ENCODE results near the gene CD3E. TPM values are rescaled to one million over a fixed set of nuclear protein-coding genes. Genes with fewer than 3 reads are reported as not detected.

Gene CD3E
- total RNA-seq, 1 experiment from 2014 or later: not detected

DNA sequence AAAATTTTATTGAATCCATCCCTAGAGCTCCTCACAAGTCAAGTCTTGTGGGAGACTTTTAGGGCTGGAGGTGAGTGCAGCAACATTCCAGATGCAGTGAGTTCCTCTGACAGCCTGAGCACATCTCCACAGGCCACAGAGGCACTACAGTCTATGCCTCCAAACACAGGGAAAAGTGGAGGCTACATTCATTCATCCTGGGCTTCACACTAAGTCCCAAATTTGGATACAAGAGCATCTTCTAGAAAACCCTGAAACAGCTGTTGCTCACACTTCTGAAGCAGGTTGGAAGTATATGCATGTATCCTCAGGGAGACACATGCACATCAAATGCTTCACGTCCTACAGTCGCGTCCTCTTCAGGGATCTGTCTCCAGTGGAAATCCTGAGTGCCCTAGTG lies 36.7 kb downstream of the CD3E start:
- H3K9me3 Mint-ChIP-seq (ENCODE audit: low read depth, unreplicated experiment): peaks cover 3% of the 10 kb centered on the region
- intact Hi-C loops (cut with micrococcal nuclease; ENCODE audit: unreplicated experiment): no loop called here
- CTCF ChIA-PET: no interaction called here
- no peak for DNase-seq
- no peaks in the 10 kb centered on the region for H3K36me3 Mint-ChIP-seq (ENCODE audit: insufficient read depth, unreplicated experiment)
- no peak overlapping the region for H3K4me3 Mint-ChIP-seq (ENCODE audit: low read depth, unreplicated experiment)
- H3K27me3 Mint-ChIP-seq (ENCODE audit: unreplicated experiment): peaks cover 54% of the 10 kb centered on the region
- TF ChIP-seq, protein P1, sequence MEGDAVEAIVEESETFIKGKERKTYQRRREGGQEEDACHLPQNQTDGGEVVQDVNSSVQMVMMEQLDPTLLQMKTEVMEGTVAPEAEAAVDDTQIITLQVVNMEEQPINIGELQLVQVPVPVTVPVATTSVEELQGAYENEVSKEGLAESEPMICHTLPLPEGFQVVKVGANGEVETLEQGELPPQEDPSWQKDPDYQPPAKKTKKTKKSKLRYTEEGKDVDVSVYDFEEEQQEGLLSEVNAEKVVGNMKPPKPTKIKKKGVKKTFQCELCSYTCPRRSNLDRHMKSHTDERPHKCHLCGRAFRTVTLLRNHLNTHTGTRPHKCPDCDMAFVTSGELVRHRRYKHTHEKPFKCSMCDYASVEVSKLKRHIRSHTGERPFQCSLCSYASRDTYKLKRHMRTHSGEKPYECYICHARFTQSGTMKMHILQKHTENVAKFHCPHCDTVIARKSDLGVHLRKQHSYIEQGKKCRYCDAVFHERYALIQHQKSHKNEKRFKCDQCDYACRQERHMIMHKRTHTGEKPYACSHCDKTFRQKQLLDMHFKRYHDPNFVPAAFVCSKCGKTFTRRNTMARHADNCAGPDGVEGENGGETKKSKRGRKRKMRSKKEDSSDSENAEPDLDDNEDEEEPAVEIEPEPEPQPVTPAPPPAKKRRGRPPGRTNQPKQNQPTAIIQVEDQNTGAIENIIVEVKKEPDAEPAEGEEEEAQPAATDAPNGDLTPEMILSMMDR (IDR thresholded peaks at IDR 0.05; ENCODE audit: unreplicated experiment): no peak
- H3K27ac Mint-ChIP-seq (ENCODE audit: unreplicated experiment): no peak overlapping the region
- H3K4me1 Mint-ChIP-seq (ENCODE audit: low read depth, unreplicated experiment): peaks cover 5% of the 10 kb centered on the region
- BruUV-seq (replicated peaks): no TSS peak

DNA sequence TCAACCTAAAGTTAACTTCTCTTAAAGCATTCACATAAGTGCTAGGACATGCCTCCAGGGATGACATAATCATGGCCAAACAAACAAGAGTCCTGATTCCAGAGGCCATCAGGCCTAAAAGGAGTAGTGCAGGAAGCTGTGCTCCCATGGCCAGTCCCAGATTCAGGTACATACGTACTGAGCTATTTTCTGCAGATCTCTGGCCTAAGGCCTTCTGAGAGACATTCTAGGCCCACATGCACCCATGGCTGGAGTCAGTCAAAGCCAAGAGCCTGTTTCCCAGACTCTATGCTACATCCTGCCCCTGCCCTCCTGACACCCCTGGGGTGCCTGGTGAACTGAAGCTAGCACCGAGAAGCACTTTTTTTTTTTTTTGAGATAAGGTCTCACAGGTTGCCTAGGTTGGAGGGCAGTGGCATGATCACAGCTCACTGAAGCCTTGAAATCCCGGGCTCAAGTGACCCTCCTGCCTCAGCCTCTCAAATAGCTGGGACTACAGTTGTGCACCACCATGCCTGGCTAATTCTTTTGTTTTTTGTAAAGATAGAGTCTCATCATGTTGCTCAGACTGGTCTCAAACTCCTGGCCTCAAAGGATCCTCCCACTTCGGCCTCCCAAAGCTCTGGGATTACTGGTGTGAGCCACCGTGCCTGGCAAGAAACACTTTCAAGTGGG lies 37.4 kb downstream of the CD3E start:
- H3K36me3 Mint-ChIP-seq (ENCODE audit: insufficient read depth, unreplicated experiment): no peaks in the 10 kb centered on the region
- TF ChIP-seq, protein P1 (IDR thresholded peaks at IDR 0.05; ENCODE audit: unreplicated experiment): no peak
- no peak overlapping the region for H3K4me3 Mint-ChIP-seq (ENCODE audit: low read depth, unreplicated experiment)
- H3K27ac Mint-ChIP-seq (ENCODE audit: unreplicated experiment): no peak overlapping the region
- H3K4me1 Mint-ChIP-seq (ENCODE audit: low read depth, unreplicated experiment): peaks cover 5% of the 10 kb centered on the region
- intact Hi-C loops (cut with micrococcal nuclease; ENCODE audit: unreplicated experiment): no loop called here
- CTCF ChIA-PET: no interaction called here
- H3K9me3 Mint-ChIP-seq (ENCODE audit: low read depth, unreplicated experiment): peaks cover 3% of the 10 kb centered on the region
- no TSS peak for BruUV-seq (replicated peaks)
- H3K27me3 Mint-ChIP-seq (ENCODE audit: unreplicated experiment): peaks cover 61% of the 10 kb centered on the region
- no peak for DNase-seq

DNA sequence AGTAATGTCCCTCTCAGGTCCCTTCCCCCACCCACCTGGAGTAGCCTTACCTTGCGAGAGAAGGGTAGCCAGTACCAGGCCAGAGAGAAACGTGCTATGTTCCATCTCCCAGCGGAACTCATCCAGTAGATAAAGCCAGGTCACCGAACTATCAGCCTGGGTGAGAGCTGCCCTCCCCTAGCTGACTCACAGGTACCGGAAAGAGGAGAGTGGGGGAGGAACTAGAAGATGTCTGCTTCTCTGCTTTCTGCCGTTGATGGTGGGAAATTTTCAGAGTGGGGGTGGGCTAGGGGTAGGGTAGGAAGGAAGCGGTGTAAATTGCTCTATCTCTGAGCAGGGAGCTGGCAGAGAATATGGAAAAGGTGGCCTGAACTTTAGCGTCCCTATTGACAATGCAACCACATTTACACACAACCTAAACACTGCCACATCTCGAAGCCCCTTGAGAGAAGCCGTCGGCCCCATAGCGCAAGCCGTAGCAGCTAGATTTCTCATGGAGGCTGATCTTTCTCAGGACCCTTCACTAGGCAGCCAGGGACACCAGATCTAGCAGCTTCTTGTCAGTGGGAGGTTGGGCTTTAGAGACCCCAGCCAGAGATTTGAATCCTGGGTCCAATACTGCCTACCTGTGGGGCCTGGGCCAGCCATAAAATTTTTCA lies 38.1 kb downstream of the CD3E start, which contains the start of gene CD3D:
Gene CD3D (minus strand): TSS at position 203 of the 659 bp plus-strand sequence. CDS start 98 bp downstream, at position 105.
- Mint-ChIP-seq H3K36me3 (ENCODE audit: insufficient read depth, unreplicated experiment) (no peaks in the 10 kb centered on the region), H3K27me3 (ENCODE audit: unreplicated experiment) (peaks cover 68% of the 10 kb centered on the region), H3K27ac (ENCODE audit: unreplicated experiment) (no peak within 1 kb of the TSS), H3K4me3 (ENCODE audit: low read depth, unreplicated experiment) (no peak within 1 kb of the TSS), H3K4me1 (ENCODE audit: low read depth, unreplicated experiment) (peaks cover 5% of the 10 kb centered on the region), H3K9me3 (ENCODE audit: low read depth, unreplicated experiment) (peaks cover 3% of the 10 kb centered on the region)
- intact Hi-C loops (cut with micrococcal nuclease; ENCODE audit: unreplicated experiment): no loop called here
- CTCF ChIA-PET: interaction anchor here (0.6 kb wide), 1 partner anchor 8 kb away, joined by 6 read pairs; no protein-coding TSS in a partner anchor
- TF ChIP-seq, protein P1 (IDR thresholded peaks at IDR 0.05; ENCODE audit: unreplicated experiment): no peak
- BruUV-seq (replicated peaks): no TSS peak
- no peak for DNase-seq

DNA sequence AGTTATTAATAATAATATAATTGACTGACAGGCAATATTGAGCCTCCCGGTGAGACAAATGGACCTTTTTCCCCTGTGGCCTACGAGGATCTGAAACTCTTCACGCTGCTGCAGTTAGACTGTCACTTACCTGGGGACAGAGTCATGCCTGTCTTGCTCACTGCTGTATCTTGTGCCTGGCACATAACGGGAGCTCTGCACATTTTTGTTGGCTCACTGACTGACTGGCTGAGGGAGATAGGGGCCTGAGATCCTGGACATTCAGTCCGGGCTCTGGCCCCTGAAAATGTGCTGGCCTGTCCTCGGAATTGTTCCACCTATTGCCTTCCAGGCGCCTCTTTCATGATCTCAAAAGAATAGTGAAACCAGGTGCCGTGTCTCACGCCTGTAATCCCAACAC lies 38.7 kb downstream of the CD3E start:
- no peak overlapping the region for H3K27ac Mint-ChIP-seq (ENCODE audit: unreplicated experiment)
- peaks cover 5% of the 10 kb centered on the region for H3K4me1 Mint-ChIP-seq (ENCODE audit: low read depth, unreplicated experiment)
- intact Hi-C loops (cut with micrococcal nuclease; ENCODE audit: unreplicated experiment): no loop called here
- no TSS peak for BruUV-seq (replicated peaks)
- TF ChIP-seq, protein P1 (IDR thresholded peaks at IDR 0.05; ENCODE audit: unreplicated experiment): no peak
- no peak for DNase-seq
- peaks cover 3% of the 10 kb centered on the region for H3K9me3 Mint-ChIP-seq (ENCODE audit: low read depth, unreplicated experiment)
- no peaks in the 10 kb centered on the region for H3K36me3 Mint-ChIP-seq (ENCODE audit: insufficient read depth, unreplicated experiment)
- CTCF ChIA-PET: no interaction called here
- peaks cover 73% of the 10 kb centered on the region for H3K27me3 Mint-ChIP-seq (ENCODE audit: unreplicated experiment)
- no peak overlapping the region for H3K4me3 Mint-ChIP-seq (ENCODE audit: low read depth, unreplicated experiment)

All from Calu3 (cell line).